Mucosa of gallbladder (tissue), 1 donor: ENCODE measurements around the gene SLC13A1. TPM values are rescaled to one million over a fixed set of nuclear protein-coding genes. Genes with fewer than 3 reads are reported as not detected.

Experiments used
- DNase-seq: peaks from one replicate; pipeline ENCODE4 v3.0.0-alpha.2; 2020; ENCODE audit warnings: low spot score
- total RNA-seq: library from RNA; stranded (reverse); gene quantifications from one replicate; pipeline ENCODE4 v1.2.1, GENCODE V29; 2021
- donor health status: DM: no; HTN: no; CAD: no.

SLC13A1 gene
- total RNA-seq, 1 donor from 2014 or later: 132 TPM

- DNase-seq: no peak
Measured at GRCh38 chr7:123198111-123198510, 1.7 kb downstream of the SLC13A1 start.

- DNase-seq: no peak
Measured at GRCh38 chr7:123193235-123193634, 6.5 kb downstream of the SLC13A1 start.

GRCh38 chr7:123191132-123191531 lies 8.6 kb downstream of the SLC13A1 start:
- peak; percentile 75 for DNase-seq

- no peak for DNase-seq
Measured at GRCh38 chr7:123190109-123190831, 9.5 kb downstream of the SLC13A1 start.

GRCh38 chr7:123185756-123186155 lies 14.0 kb downstream of the SLC13A1 start:
- no peak for DNase-seq

- DNase-seq: no peak
Measured at GRCh38 chr7:123184271-123184670, 15.5 kb downstream of the SLC13A1 start.

- no peak for DNase-seq
Measured at GRCh38 chr7:123183431-123183830, 16.3 kb downstream of the SLC13A1 start.

- DNase-seq: no peak
Measured at GRCh38 chr7:123177442-123177841, 22.3 kb downstream of the SLC13A1 start.

GRCh38 chr7:123170333-123171246 lies 29.2 kb downstream of the SLC13A1 start:
- DNase-seq: no peak

- DNase-seq: no peak
Measured at GRCh38 chr7:123169065-123169464, 30.7 kb downstream of the SLC13A1 start.

- no peak for DNase-seq
Measured at GRCh38 chr7:123157606-123158005, 42.2 kb downstream of the SLC13A1 start.

- DNase-seq: no peak
Measured at GRCh38 chr7:123155571-123155970, 44.2 kb downstream of the SLC13A1 start.

GRCh38 chr7:123154231-123154860 lies 45.4 kb downstream of the SLC13A1 start:
- peak; percentile 75 for DNase-seq

- DNase-seq: no peak
Measured at GRCh38 chr7:123151443-123151842, 48.3 kb downstream of the SLC13A1 start.

GRCh38 chr7:123148813-123149212 lies 51.0 kb downstream of the SLC13A1 start:
- DNase-seq: no peak

- DNase-seq: no peak
Measured at GRCh38 chr7:123143252-123144006, 56.3 kb downstream of the SLC13A1 start.

GRCh38 chr7:123140561-123140960 lies 59.2 kb downstream of the SLC13A1 start:
- no peak for DNase-seq

- no peak for DNase-seq
Measured at GRCh38 chr7:123135960-123136359, 63.8 kb downstream of the SLC13A1 start.

- DNase-seq: no peak
Measured at GRCh38 chr7:123133924-123134323, 65.8 kb downstream of the SLC13A1 start.

- DNase-seq: no peak
Measured at GRCh38 chr7:123131961-123132360, 67.8 kb downstream of the SLC13A1 start.

- DNase-seq: no peak
Measured at GRCh38 chr7:123131556-123131955, 68.2 kb downstream of the SLC13A1 start.

- no peak for DNase-seq
Measured at GRCh38 chr7:123131140-123131539, 68.6 kb downstream of the SLC13A1 start.
